A673 (cell line): ENCODE results near the gene CA4.

Source experiments
- CTCF ChIP-seq: fragments of 300-800, 200-600 bp; sonication (generic); conservative IDR thresholded peaks from 2 replicates; pipeline ENCODE4 v1.5.1; 2017; ENCODE audit warnings: low read depth, mild to moderate bottlenecking, antibody characterized with exemption, low read length, moderate library complexity, mixed read lengths
- EZH2 ChIP-seq: fragments of 200-600 bp; sonication (generic); IDR thresholded peaks from 2 replicates; pipeline ENCODE4 v1.6.1; 2017; ENCODE audit warnings: borderline replicate concordance, low read depth, mild to moderate bottlenecking, mixed read lengths, antibody characterized with exemption, low read length; ENCODE audit not compliant: poor library complexity, severe bottlenecking

GRCh38 chr17:60156746-60157145 lies 7.0 kb downstream of the CA4 start:
- TF ChIP-seq CTCF: no peak
- TF ChIP-seq EZH2: no peak
